ENCODE results near the gene PPP1R1B. TPM values are rescaled to one million over a fixed set of nuclear protein-coding genes. Genes with fewer than 3 reads are reported as not detected.

Gene PPP1R1B
- total RNA-seq, 4 donors from 2014 or later = 2.7 to 12.2 (median 8.6) TPM

- peaks cover 73% of the 10 kb centered on the region for H3K27me3 ChIP-seq
- H3K9me3 ChIP-seq = no peaks in the 10 kb centered on the region
- H3K27ac ChIP-seq = no peak overlapping the region
- H3K4me1 ChIP-seq = peaks cover 0 to 21% (median 0%) of the 10 kb centered on the region in 3 donors
- TF ChIP-seq POLR2AphosphoS5 (IDR thresholded peaks at IDR 0.05) = no peak
- TF ChIP-seq POLR2A (IDR thresholded peaks at IDR 0.05) = no peak
- no peak for TF ChIP-seq CTCF (IDR thresholded peaks at IDR 0.05)
- TF ChIP-seq EP300 (IDR thresholded peaks at IDR 0.05) = no peak
- H3K36me3 ChIP-seq = no peaks in the 10 kb centered on the region
- no peak overlapping the region for H3K4me3 ChIP-seq
- no peak for ATAC-seq
- 88% methylated on average over 2 of the region's 2 CpGs; no CpG with 5 or more reads in 1 of the 2 donors for WGBS, 2 donors (ENCODE audit: low coverage in 1 of 2)
These were observed 33.4 kb upstream of the PPP1R1B start for GRCh38 chr17:39593371-39593770.

GRCh38 chr17:39595294-39595693, 31.5 kb upstream of the PPP1R1B start:
- ATAC-seq = no peak
- H3K36me3 ChIP-seq = no peaks in the 10 kb centered on the region
- no peaks in the 10 kb centered on the region for H3K9me3 ChIP-seq
- no peak overlapping the region for H3K27ac ChIP-seq
- H3K4me3 ChIP-seq = no peak overlapping the region
- peaks cover 0 to 38% (median 9%) of the 10 kb centered on the region in 3 donors for H3K4me1 ChIP-seq
- no peak for TF ChIP-seq CTCF (IDR thresholded peaks at IDR 0.05)
- no peak for TF ChIP-seq POLR2AphosphoS5 (IDR thresholded peaks at IDR 0.05)
- TF ChIP-seq POLR2A (IDR thresholded peaks at IDR 0.05) = no peak
- no peak for TF ChIP-seq EP300 (IDR thresholded peaks at IDR 0.05)
- peaks cover 92% of the 10 kb centered on the region for H3K27me3 ChIP-seq
- WGBS, 2 donors (ENCODE audit: low coverage in 1 of 2) = 10 to 21% methylated on average over 2 to 4 of the region's 4 CpGs

GRCh38 chr17:39595928-39596510, 30.7 kb upstream of the PPP1R1B start:
- ATAC-seq = no peak
- H3K4me1 ChIP-seq = peaks cover 0 to 38% (median 9%) of the 10 kb centered on the region in 3 donors
- H3K36me3 ChIP-seq = no peaks in the 10 kb centered on the region
- H3K9me3 ChIP-seq = no peaks in the 10 kb centered on the region
- TF ChIP-seq POLR2AphosphoS5 (IDR thresholded peaks at IDR 0.05) (no peak), POLR2A (IDR thresholded peaks at IDR 0.05) (no peak), CTCF (IDR thresholded peaks at IDR 0.05) (no peak), EP300 (IDR thresholded peaks at IDR 0.05) (no peak)
- peaks cover 99% of the 10 kb centered on the region for H3K27me3 ChIP-seq
- H3K4me3 ChIP-seq = no peak overlapping the region
- no peak overlapping the region for H3K27ac ChIP-seq
- 11 to 27% methylated on average over 5 to 7 of the region's 11 CpGs for WGBS, 2 donors (ENCODE audit: low coverage in 1 of 2)

- H3K27me3 ChIP-seq = peaks cover 100% of the 10 kb centered on the region
- H3K4me1 ChIP-seq = peaks cover 0 to 38% (median 9%) of the 10 kb centered on the region in 3 donors
- H3K9me3 ChIP-seq = no peaks in the 10 kb centered on the region
- no peak overlapping the region for H3K27ac ChIP-seq
- ATAC-seq = no peak
- WGBS, 2 donors (ENCODE audit: low coverage in 1 of 2) = 0% methylated on average over 7 to 10 of the region's 47 CpGs
- no peaks in the 10 kb centered on the region for H3K36me3 ChIP-seq
- TF ChIP-seq EP300 (IDR thresholded peaks at IDR 0.05) (no peak), POLR2AphosphoS5 (IDR thresholded peaks at IDR 0.05) (no peak)
- no peak overlapping the region for H3K4me3 ChIP-seq
These were observed 30.0 kb upstream of the PPP1R1B start for GRCh38 chr17:39596543-39597267.

- Histone ChIP-seq H3K27ac (no peak overlapping the region), H3K4me1 (peaks cover 0 to 38% (median 9%) of the 10 kb centered on the region in 3 donors), H3K4me3 (no peak overlapping the region), H3K27me3 (peaks cover 100% of the 10 kb centered on the region), H3K36me3 (no peaks in the 10 kb centered on the region), H3K9me3 (no peaks in the 10 kb centered on the region)
- ATAC-seq = no peak
- TF ChIP-seq CTCF (IDR thresholded peaks at IDR 0.05) = no peak
- no peak for TF ChIP-seq POLR2A (IDR thresholded peaks at IDR 0.05)
- TF ChIP-seq POLR2AphosphoS5 (IDR thresholded peaks at IDR 0.05) = no peak
- no peak for TF ChIP-seq EP300 (IDR thresholded peaks at IDR 0.05)
- 4% methylated on average over 6 to 10 of the region's 22 CpGs for WGBS, 2 donors (ENCODE audit: low coverage in 1 of 2)
These were observed 29.2 kb upstream of the PPP1R1B start for GRCh38 chr17:39597372-39598046.

All from gastroesophageal sphincter (tissue), 4 donors.